DND-41 (cell line): ENCODE measurements around the gene QSER1.

Experiments used
- CTCF ChIP-seq: IDR thresholded peaks from 2 replicates; pipeline ENCODE4 v1.5.1; 2012; ENCODE audit warnings: borderline replicate concordance, low read length, moderate library complexity, mild to moderate bottlenecking; ENCODE audit not compliant: poor library complexity, severe bottlenecking; ENCODE audit errors: extremely low read depth
- EZH2 ChIP-seq: IDR thresholded peaks from 3 replicates; pipeline ENCODE4 v1.6.1; 2012; ENCODE audit warnings: borderline replicate concordance, low read depth, mild to moderate bottlenecking, moderate library complexity, low read length, inconsistent platforms; ENCODE audit not compliant: severe bottlenecking

DNA sequence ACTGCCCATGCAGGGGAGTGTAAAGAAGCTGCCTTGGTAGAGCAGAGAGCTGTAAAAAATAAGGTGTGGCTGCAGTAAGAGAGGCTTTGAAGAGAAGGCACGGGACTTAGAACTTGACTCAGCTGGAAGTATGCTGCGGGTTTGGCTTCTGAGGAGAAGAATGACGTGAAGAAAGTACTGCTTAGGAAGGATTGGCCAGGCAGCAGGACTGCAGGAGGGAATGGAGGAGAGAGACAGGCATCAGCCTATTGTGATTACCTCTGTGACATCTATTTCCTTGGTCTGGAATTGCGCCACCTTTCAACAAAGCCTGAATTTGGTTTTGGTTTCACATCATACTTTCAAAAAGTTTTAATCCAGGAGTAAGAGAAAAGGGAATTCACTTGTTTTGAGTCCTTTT, 40.4 kb upstream of the QSER1 start:
- TF ChIP-seq CTCF: no peak
- TF ChIP-seq EZH2: no peak
